Stimulated activated CD8-positive, alpha-beta memory T cell treated with anti-CD3 and anti-CD28 coated beads, Interleukin-4, amount 100 ng/mL, for 1 hour (primary cell): ENCODE measurements around the gene MSI2.

Experiments used
- DNase-seq, 2 donors: peaks; one replicate each; pipeline ENCODE4 v3.0.0-alpha.2; 2020; ENCODE audit warnings: low read depth in 2 of 2, low spot score in 1 of 2

The MSI2 gene

GRCh38 chr17:57550668-57551315, 294.5 kb downstream of the MSI2 start:
- DNase-seq: no peak

- no peak for DNase-seq
These were observed 295.2 kb downstream of the MSI2 start for GRCh38 chr17:57551321-57552079.

GRCh38 chr17:57552114-57552624, 295.8 kb downstream of the MSI2 start:
- DNase-seq: no peak

- DNase-seq: no peak
These were observed 297.2 kb downstream of the MSI2 start for GRCh38 chr17:57553526-57553925.

GRCh38 chr17:57553991-57554825, 297.9 kb downstream of the MSI2 start:
- DNase-seq: no peak

- no peak for DNase-seq
These were observed 298.7 kb downstream of the MSI2 start for GRCh38 chr17:57554826-57555635.

GRCh38 chr17:57555636-57556175, 299.4 kb downstream of the MSI2 start:
- DNase-seq: no peak

GRCh38 chr17:57556320-57556719, 300.0 kb downstream of the MSI2 start:
- no peak for DNase-seq

GRCh38 chr17:57556977-57557376, 300.7 kb downstream of the MSI2 start:
- no peak for DNase-seq

- no peak for DNase-seq
These were observed 301.1 kb downstream of the MSI2 start for GRCh38 chr17:57557416-57557815.

GRCh38 chr17:57557834-57558681, 301.7 kb downstream of the MSI2 start:
- DNase-seq: no peak

- DNase-seq: no peak
These were observed 302.9 kb downstream of the MSI2 start for GRCh38 chr17:57559226-57559625.

- DNase-seq: no peak
These were observed 303.5 kb downstream of the MSI2 start for GRCh38 chr17:57559634-57560318.

- DNase-seq: no peak
These were observed 304.0 kb downstream of the MSI2 start for GRCh38 chr17:57560319-57560705.

- DNase-seq: no peak
These were observed 304.9 kb downstream of the MSI2 start for GRCh38 chr17:57561072-57561861.

- no peak for DNase-seq
These were observed 305.9 kb downstream of the MSI2 start for GRCh38 chr17:57562184-57562698.

- DNase-seq: no peak
These were observed 307.6 kb downstream of the MSI2 start for GRCh38 chr17:57563958-57564357.

- DNase-seq: no peak
These were observed 308.9 kb downstream of the MSI2 start for GRCh38 chr17:57565176-57565575.
